ENCODE results near the gene THRB. TPM values are rescaled to one million over a fixed set of nuclear protein-coding genes. Genes with fewer than 3 reads are reported as not detected.
A peak's percentile ranks its signal among the peaks of the same experiment; 100 is the strongest.

The THRB gene
- total RNA-seq, 2 donors from 2014 or later: 0.24 to 0.26 TPM

GRCh38 chr3:24069045-24069444, 425.6 kb downstream of the THRB start:
- no peak overlapping the region for H3K9ac ChIP-seq (ENCODE audit: extremely low read depth, low read length, poor library complexity, severe bottlenecking)
- H3K36me3 ChIP-seq (ENCODE audit: control insufficient read depth, insufficient read depth, low read length): no peaks in the 10 kb centered on the region
- H3K4me3 ChIP-seq (ENCODE audit: low read length): no peak overlapping the region
- H3K9me3 ChIP-seq (ENCODE audit: control insufficient read depth, low read length): no peaks in the 10 kb centered on the region
- TF ChIP-seq, protein P1, sequence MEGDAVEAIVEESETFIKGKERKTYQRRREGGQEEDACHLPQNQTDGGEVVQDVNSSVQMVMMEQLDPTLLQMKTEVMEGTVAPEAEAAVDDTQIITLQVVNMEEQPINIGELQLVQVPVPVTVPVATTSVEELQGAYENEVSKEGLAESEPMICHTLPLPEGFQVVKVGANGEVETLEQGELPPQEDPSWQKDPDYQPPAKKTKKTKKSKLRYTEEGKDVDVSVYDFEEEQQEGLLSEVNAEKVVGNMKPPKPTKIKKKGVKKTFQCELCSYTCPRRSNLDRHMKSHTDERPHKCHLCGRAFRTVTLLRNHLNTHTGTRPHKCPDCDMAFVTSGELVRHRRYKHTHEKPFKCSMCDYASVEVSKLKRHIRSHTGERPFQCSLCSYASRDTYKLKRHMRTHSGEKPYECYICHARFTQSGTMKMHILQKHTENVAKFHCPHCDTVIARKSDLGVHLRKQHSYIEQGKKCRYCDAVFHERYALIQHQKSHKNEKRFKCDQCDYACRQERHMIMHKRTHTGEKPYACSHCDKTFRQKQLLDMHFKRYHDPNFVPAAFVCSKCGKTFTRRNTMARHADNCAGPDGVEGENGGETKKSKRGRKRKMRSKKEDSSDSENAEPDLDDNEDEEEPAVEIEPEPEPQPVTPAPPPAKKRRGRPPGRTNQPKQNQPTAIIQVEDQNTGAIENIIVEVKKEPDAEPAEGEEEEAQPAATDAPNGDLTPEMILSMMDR (conservative IDR thresholded peaks at IDR 0.05): peak; percentile 65
- no peak overlapping the region for H3K27ac ChIP-seq (ENCODE audit: low read depth, low read length)
- no peaks in the 10 kb centered on the region for H3K27me3 ChIP-seq (ENCODE audit: control insufficient read depth, insufficient read depth, low read length, poor library complexity, severe bottlenecking)
- 85 to 92% methylated on average over 2 of the region's 2 CpGs for WGBS, 2 experiments (ENCODE audit: insufficient coverage in 1 of 2, insufficient read length in 1 of 2)
- no peak for DNase-seq
- no peak overlapping the region for H3K27ac Mint-ChIP-seq
- H3K9me3 Mint-ChIP-seq: no peaks in the 10 kb centered on the region
- H3K36me3 Mint-ChIP-seq (ENCODE audit: low read depth): no peaks in the 10 kb centered on the region
- H3K4me3 Mint-ChIP-seq: no peak overlapping the region
- H3K4me1 Mint-ChIP-seq: no peaks in the 10 kb centered on the region
- no peaks in the 10 kb centered on the region for H3K27me3 Mint-ChIP-seq (ENCODE audit: insufficient read depth)
- H3K4me1 ChIP-seq (ENCODE audit: control insufficient read depth, insufficient read depth, low read length): no peaks in the 10 kb centered on the region

DNA sequence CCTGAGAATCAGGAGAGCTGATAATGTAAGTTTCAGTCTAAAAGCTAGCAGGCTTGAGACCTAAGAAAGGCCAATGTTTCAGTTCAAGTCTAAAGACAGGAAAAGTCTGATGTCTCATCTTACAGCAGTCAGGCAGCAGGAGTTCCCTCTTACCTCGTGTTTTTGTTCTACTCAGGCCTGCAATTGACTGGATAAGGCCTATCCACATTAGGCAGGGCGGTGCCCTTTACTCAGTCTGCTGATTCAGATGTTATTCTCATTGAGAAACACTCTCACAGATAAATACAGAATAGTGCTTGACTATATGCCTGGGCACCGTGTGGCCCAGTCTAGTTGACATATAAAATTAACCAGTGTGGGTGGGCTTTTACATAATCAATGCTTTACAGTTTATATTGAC, 427.2 kb downstream of the THRB start:
- TF ChIP-seq, protein P1 (conservative IDR thresholded peaks at IDR 0.05): no peak
- H3K36me3 Mint-ChIP-seq (ENCODE audit: low read depth): no peaks in the 10 kb centered on the region
- no peak overlapping the region for H3K4me3 ChIP-seq (ENCODE audit: low read length)
- no peaks in the 10 kb centered on the region for H3K9me3 ChIP-seq (ENCODE audit: control insufficient read depth, low read length)
- no peak overlapping the region for H3K27ac Mint-ChIP-seq
- no peak overlapping the region for H3K9ac ChIP-seq (ENCODE audit: extremely low read depth, low read length, poor library complexity, severe bottlenecking)
- no peaks in the 10 kb centered on the region for H3K27me3 Mint-ChIP-seq (ENCODE audit: insufficient read depth)
- no peak for DNase-seq
- WGBS, 2 experiments (ENCODE audit: insufficient coverage in 1 of 2, insufficient read length in 1 of 2): 51 to 82% methylated on average over 2 to 3 of the region's 3 CpGs
- H3K4me1 Mint-ChIP-seq: no peaks in the 10 kb centered on the region
- H3K4me3 Mint-ChIP-seq: no peak overlapping the region
- no peaks in the 10 kb centered on the region for H3K4me1 ChIP-seq (ENCODE audit: control insufficient read depth, insufficient read depth, low read length)
- H3K27me3 ChIP-seq (ENCODE audit: control insufficient read depth, insufficient read depth, low read length, poor library complexity, severe bottlenecking): no peaks in the 10 kb centered on the region
- no peaks in the 10 kb centered on the region for H3K36me3 ChIP-seq (ENCODE audit: control insufficient read depth, insufficient read depth, low read length)
- no peaks in the 10 kb centered on the region for H3K9me3 Mint-ChIP-seq
- no peak overlapping the region for H3K27ac ChIP-seq (ENCODE audit: low read depth, low read length)

Small RNA genes within 50 kb of the gene (microRNA-seq; reads per million reads assigned to microRNA genes)
- gene MIR4792 (ENCODE audit: borderline microRNAs expressed): not detected
